SU-DHL-6 (cell line): ENCODE data around the gene RBCK1.

Experiments used
- H2AFZ ChIP-seq: fragments of 200-600 bp; sonication (generic); 2 replicates; pipeline ENCODE4 v1.6.1; 2014; ENCODE audit warnings: low read depth, mild to moderate bottlenecking, moderate library complexity, mixed read lengths, antibody characterized with exemption, low read length; ENCODE audit not compliant: severe bottlenecking
- H3F3A ChIP-seq: fragments of 200-600 bp; shearing (Covaris generic); 2 replicates; pipeline ENCODE4 v1.6.0; 2016; ENCODE audit warnings: antibody characterized with exemption, mild to moderate bottlenecking; ENCODE audit not compliant: insufficient read depth
- H3K27ac ChIP-seq: fragments of 200-600 bp; sonication (generic); 2 replicates; pipeline ENCODE4 v1.5.1; 2016; ENCODE audit warnings: low read depth, mild to moderate bottlenecking, low read length, moderate library complexity, mixed read lengths
- H3K27me3 ChIP-seq: fragments of 200-600 bp; sonication (generic), shearing (Covaris generic); 2 replicates; pipeline ENCODE4 v1.6.0; 2014; ENCODE audit warnings: mild to moderate bottlenecking, low read length
- H3K36me3 ChIP-seq: fragments of 200-600 bp; sonication (generic); 2 replicates; pipeline ENCODE4 v1.6.1; 2014; ENCODE audit warnings: mild to moderate bottlenecking, low read length, mixed read lengths
- H3K4me2 ChIP-seq: fragments of 300-600, 200-600 bp; shearing (Covaris generic), sonication (generic); 2 replicates; pipeline ENCODE4 v1.6.0; 2014; ENCODE audit warnings: low read length, low read depth, mild to moderate bottlenecking; ENCODE audit not compliant: poor library complexity, severe bottlenecking
- H3K4me3 ChIP-seq: fragments of 200-600 bp; sonication (generic); 2 replicates; pipeline ENCODE4 v1.5.1; 2014; ENCODE audit warnings: antibody characterized with exemption, low read length, mild to moderate bottlenecking, mixed read lengths; ENCODE audit not compliant: insufficient read depth, poor library complexity, severe bottlenecking
- H3K79me2 ChIP-seq: fragments of 200-600 bp; sonication (generic); 2 replicates; pipeline ENCODE4 v1.6.1; 2014; ENCODE audit warnings: mild to moderate bottlenecking, low read length, moderate library complexity; ENCODE audit not compliant: insufficient read depth
- H3K9ac ChIP-seq: fragments of 200-600 bp; sonication (generic); 2 replicates; pipeline ENCODE4 v1.7.0; 2014; ENCODE audit warnings: mild to moderate bottlenecking, low read length
- H3K9me2 ChIP-seq: fragments of 200-600 bp; sonication (generic); replicated peaks from 2 replicates; pipeline ENCODE4 v1.6.1; 2014; ENCODE audit warnings: low read length; ENCODE audit not compliant: insufficient read depth
- H3K9me3 ChIP-seq: fragments of 200-600 bp; sonication (generic); 2 replicates; pipeline ENCODE4 v1.6.1; 2014; ENCODE audit warnings: low read length, mixed read lengths; ENCODE audit not compliant: insufficient read depth
- H4K20me1 ChIP-seq: fragments of 200-600 bp; sonication (generic); 2 replicates; pipeline ENCODE4 v1.6.1; 2014; ENCODE audit warnings: low read depth, mild to moderate bottlenecking, antibody characterized with exemption, low read length, moderate library complexity, mixed read lengths
- CTCF ChIP-seq: fragments of 200-600 bp; sonication (generic); IDR thresholded peaks from one replicate; pipeline ENCODE4 v1.5.1; 2017; ENCODE audit warnings: antibody characterized with exemption, mild to moderate bottlenecking, low read length, moderate library complexity; ENCODE audit not compliant: insufficient read depth, poor library complexity, severe bottlenecking
- EZH2phosphoT487 ChIP-seq: fragments of 200-600 bp; sonication (generic), shearing (Covaris generic); conservative IDR thresholded peaks from 2 replicates; pipeline ENCODE4 v1.6.1; 2018; ENCODE audit warnings: mild to moderate bottlenecking, antibody characterized with exemption, low read length, moderate library complexity, mixed read lengths

RBCK1 gene

GRCh38 chr20:407953-408842 is at the start of gene RBCK1:
RBCK1 (plus strand) TSS chr20:408299; CDS start chr20:408758, 459 bp downstream.
- peak within 1 kb of the TSS; percentile 59 for H3K27ac ChIP-seq
- H3K9me2 ChIP-seq = no peaks in the 10 kb centered on the region
- H3K79me2 ChIP-seq = no peaks in the 10 kb centered on the region; the same call in 1 of the 2 replicates
- H3K27me3 ChIP-seq = no peaks in the 10 kb centered on the region
- H3K9me3 ChIP-seq = no peaks in the 10 kb centered on the region
- H3K36me3 ChIP-seq = peaks cover 5% of the 10 kb centered on the region
- 0 out of 2 replicates have a peak, but pooled peaks cover 5% of the 10 kb centered on the region for H3F3A ChIP-seq
- H3K4me2 ChIP-seq = peak within 1 kb of the TSS; percentile 72
- no peaks in the 10 kb centered on the region for H4K20me1 ChIP-seq
- H3K4me3 ChIP-seq = peak within 1 kb of the TSS; percentile 70
- H2AFZ ChIP-seq = peak within 1 kb of the TSS; percentile 92
- TF ChIP-seq CTCF = no peak
- no peak for TF ChIP-seq EZH2phosphoT487
- H3K9ac ChIP-seq = peak within 1 kb of the TSS; percentile 80

GRCh38 chr20:358891-359555 is 49.1 kb upstream of the RBCK1 start:
- no peak overlapping the region for H3K9ac ChIP-seq
- H3K9me3 ChIP-seq = no peaks in the 10 kb centered on the region
- no peaks in the 10 kb centered on the region for H3K27me3 ChIP-seq
- H4K20me1 ChIP-seq = no peaks in the 10 kb centered on the region
- H3K79me2 ChIP-seq = no peaks in the 10 kb centered on the region
- TF ChIP-seq EZH2phosphoT487 (no peak), CTCF (no peak)
- no peak overlapping the region for H3K4me3 ChIP-seq
- H3F3A ChIP-seq = no peaks in the 10 kb centered on the region
- no peak overlapping the region for H3K4me2 ChIP-seq
- no peak overlapping the region for H3K27ac ChIP-seq
- no peaks in the 10 kb centered on the region for H3K36me3 ChIP-seq
- no peak overlapping the region for H2AFZ ChIP-seq
- H3K9me2 ChIP-seq = no peaks in the 10 kb centered on the region

GRCh38 chr20:361561-361960 is 46.5 kb upstream of the RBCK1 start:
- peak overlapping the region; percentile 8 for H3K4me2 ChIP-seq
- H3K36me3 ChIP-seq = no peaks in the 10 kb centered on the region
- H3K9ac ChIP-seq = no peak overlapping the region
- H3K4me3 ChIP-seq = no peak overlapping the region
- H3K9me2 ChIP-seq = no peaks in the 10 kb centered on the region
- no peaks in the 10 kb centered on the region for H3K27me3 ChIP-seq
- H3F3A ChIP-seq = no peaks in the 10 kb centered on the region
- no peak for TF ChIP-seq EZH2phosphoT487
- TF ChIP-seq CTCF = no peak
- no peaks in the 10 kb centered on the region for H3K79me2 ChIP-seq
- H4K20me1 ChIP-seq = no peaks in the 10 kb centered on the region
- H3K9me3 ChIP-seq = no peaks in the 10 kb centered on the region
- no peak overlapping the region for H2AFZ ChIP-seq
- no peak overlapping the region for H3K27ac ChIP-seq
